GM21447 (cell line): ENCODE results near the gene TNIK.
"Not testable (repeated sequence)": the region's sequence is repeated elsewhere in the genome, so short reads cannot be mapped to it uniquely, and the experiment has no call there.

Source experiments
- ATAC-seq: cut with Tn5 transposase; IDR thresholded peaks from one replicate; pipeline ENCODE4 v1.9.1; 2021; ENCODE audit not compliant: unreplicated experiment

TNIK gene

GRCh38 chr3:171262431-171262830, 197.8 kb downstream of the TNIK start:
- ATAC-seq = no peak

- no peak for ATAC-seq
Measured at GRCh38 chr3:171261487-171261886, 198.7 kb downstream of the TNIK start.

GRCh38 chr3:171260899-171261298, 199.3 kb downstream of the TNIK start:
- ATAC-seq = no peak

- no peak for ATAC-seq
Measured at GRCh38 chr3:171260466-171260865, 199.7 kb downstream of the TNIK start.

GRCh38 chr3:171258316-171258715, 201.9 kb downstream of the TNIK start:
- no peak for ATAC-seq

- peak; percentile 63 for ATAC-seq
Measured at GRCh38 chr3:171257251-171258203, 202.7 kb downstream of the TNIK start.

GRCh38 chr3:171256445-171257250, 203.6 kb downstream of the TNIK start:
- no peak for ATAC-seq

GRCh38 chr3:171255236-171255806, 204.9 kb downstream of the TNIK start:
- ATAC-seq = peak; percentile 53

- no peak for ATAC-seq
Measured at GRCh38 chr3:171254315-171254714, 205.9 kb downstream of the TNIK start.

GRCh38 chr3:171251835-171252234, 208.4 kb downstream of the TNIK start:
- no peak for ATAC-seq

GRCh38 chr3:171250444-171250843, 209.8 kb downstream of the TNIK start:
- ATAC-seq = no peak

- ATAC-seq = peak; percentile 1
Measured at GRCh38 chr3:171249245-171249644, 211.0 kb downstream of the TNIK start.

GRCh38 chr3:171248426-171249111, 211.6 kb downstream of the TNIK start:
- ATAC-seq = peak; percentile 78

- ATAC-seq = no peak
Measured at GRCh38 chr3:171245796-171246765, 214.1 kb downstream of the TNIK start.

GRCh38 chr3:171242951-171243350, 217.3 kb downstream of the TNIK start:
- no peak for ATAC-seq

- no peak for ATAC-seq
Measured at GRCh38 chr3:171242170-171242569, 218.0 kb downstream of the TNIK start.

- not testable (repeated sequence) for ATAC-seq
Measured at GRCh38 chr3:171241655-171242054, 218.6 kb downstream of the TNIK start.

GRCh38 chr3:171240504-171240835, 219.7 kb downstream of the TNIK start:
- peak; percentile 60 for ATAC-seq

- no peak for ATAC-seq
Measured at GRCh38 chr3:171239757-171240503, 220.3 kb downstream of the TNIK start.
